Measurements from ENCODE around the gene TIMP3. TPM values are rescaled to one million over a fixed set of nuclear protein-coding genes. Genes with fewer than 3 reads are reported as not detected.

The TIMP3 gene
- polyA plus RNA-seq, 3 donors, result not detected

DNA sequence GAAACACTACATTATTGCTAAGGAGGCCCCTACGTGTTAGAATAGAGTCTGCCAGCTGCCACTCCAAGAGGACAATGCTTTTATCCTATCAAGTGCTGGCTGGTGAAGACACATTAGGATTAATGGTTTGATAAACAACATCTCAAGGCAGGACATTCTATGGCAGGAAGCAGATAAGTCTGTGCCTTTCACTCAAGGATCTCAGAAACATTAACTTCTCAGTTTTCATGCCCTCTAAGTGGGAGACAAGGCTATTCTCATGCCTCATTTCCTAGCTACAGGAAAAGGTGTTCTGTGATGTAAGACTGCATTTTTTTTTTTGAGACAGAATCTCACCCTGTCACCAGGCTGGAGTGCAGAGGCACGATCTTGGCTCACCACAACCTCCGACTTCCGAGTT, 23.5 kb upstream of the TIMP3 start:
- H3K36me3 Mint-ChIP-seq, result no peaks in the 10 kb centered on the region
- 57% methylated on average over 4 of the region's 4 CpGs for WGBS (ENCODE audit: insufficient coverage)
- TF ChIP-seq, protein P1, sequence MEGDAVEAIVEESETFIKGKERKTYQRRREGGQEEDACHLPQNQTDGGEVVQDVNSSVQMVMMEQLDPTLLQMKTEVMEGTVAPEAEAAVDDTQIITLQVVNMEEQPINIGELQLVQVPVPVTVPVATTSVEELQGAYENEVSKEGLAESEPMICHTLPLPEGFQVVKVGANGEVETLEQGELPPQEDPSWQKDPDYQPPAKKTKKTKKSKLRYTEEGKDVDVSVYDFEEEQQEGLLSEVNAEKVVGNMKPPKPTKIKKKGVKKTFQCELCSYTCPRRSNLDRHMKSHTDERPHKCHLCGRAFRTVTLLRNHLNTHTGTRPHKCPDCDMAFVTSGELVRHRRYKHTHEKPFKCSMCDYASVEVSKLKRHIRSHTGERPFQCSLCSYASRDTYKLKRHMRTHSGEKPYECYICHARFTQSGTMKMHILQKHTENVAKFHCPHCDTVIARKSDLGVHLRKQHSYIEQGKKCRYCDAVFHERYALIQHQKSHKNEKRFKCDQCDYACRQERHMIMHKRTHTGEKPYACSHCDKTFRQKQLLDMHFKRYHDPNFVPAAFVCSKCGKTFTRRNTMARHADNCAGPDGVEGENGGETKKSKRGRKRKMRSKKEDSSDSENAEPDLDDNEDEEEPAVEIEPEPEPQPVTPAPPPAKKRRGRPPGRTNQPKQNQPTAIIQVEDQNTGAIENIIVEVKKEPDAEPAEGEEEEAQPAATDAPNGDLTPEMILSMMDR (IDR thresholded peaks at IDR 0.05), result no peak
- H3K79me2 ChIP-seq (ENCODE audit: insufficient read depth, low read length), result no peaks in the 10 kb centered on the region
- no peak overlapping the region for H3K4me2 ChIP-seq (replicated peaks; ENCODE audit: extremely low read depth, low read length, poor library complexity, severe bottlenecking)
- H3K27me3 ChIP-seq (ENCODE audit: control insufficient read depth in 2 of 2, insufficient read depth in 2 of 2, low read length in 2 of 2), result no peaks in the 10 kb centered on the region
- H3K4me1 Mint-ChIP-seq, result peaks cover 10% of the 10 kb centered on the region
- H3K36me3 ChIP-seq (replicated peaks in 1 of 2; ENCODE audit: control insufficient read depth in 1 of 2, insufficient read depth in 2 of 2, low read length in 2 of 2), result no peaks in the 10 kb centered on the region
- peaks cover 2 to 9% (median 3%) of the 10 kb centered on the region in 3 donors for H3K27me3 Mint-ChIP-seq (ENCODE audit: low read depth in 3 of 3)
- H3K4me1 ChIP-seq (ENCODE audit: control insufficient read depth in 1 of 2, insufficient read depth in 2 of 2, low read length in 2 of 2), result peaks cover 0 to 4% of the 10 kb centered on the region in 2 donors
- no peak overlapping the region for H3K27ac ChIP-seq (ENCODE audit: low read depth in 1 of 2, low read length in 2 of 2)
- no peaks in the 10 kb centered on the region for H3K9me3 ChIP-seq (replicated peaks in 1 of 2; ENCODE audit: control insufficient read depth in 1 of 2, insufficient read depth in 1 of 2, low read length in 2 of 2)
- intact Hi-C loops (cut with micrococcal nuclease), result no loop called here
- no peak overlapping the region for H3K9ac ChIP-seq (ENCODE audit: insufficient read depth, low read length, poor library complexity, severe bottlenecking)
- H3K4me3 ChIP-seq (replicated peaks in 1 of 3; ENCODE audit: low read depth in 2 of 3, low read length in 3 of 3), result no peak overlapping the region
- no peak overlapping the region for H3K27ac Mint-ChIP-seq
- DNase-seq, result no peak
- no peak overlapping the region for H3K4me3 Mint-ChIP-seq
- H2AFZ ChIP-seq (ENCODE audit: insufficient read depth, low read depth, low read length, poor library complexity, severe bottlenecking), result no peak overlapping the region
- H4K20me1 ChIP-seq (ENCODE audit: insufficient read depth, low read length), result no peaks in the 10 kb centered on the region
- H3K9me3 Mint-ChIP-seq, result peaks cover 0 to 7% (median 0%) of the 10 kb centered on the region in 7 donors

DNA sequence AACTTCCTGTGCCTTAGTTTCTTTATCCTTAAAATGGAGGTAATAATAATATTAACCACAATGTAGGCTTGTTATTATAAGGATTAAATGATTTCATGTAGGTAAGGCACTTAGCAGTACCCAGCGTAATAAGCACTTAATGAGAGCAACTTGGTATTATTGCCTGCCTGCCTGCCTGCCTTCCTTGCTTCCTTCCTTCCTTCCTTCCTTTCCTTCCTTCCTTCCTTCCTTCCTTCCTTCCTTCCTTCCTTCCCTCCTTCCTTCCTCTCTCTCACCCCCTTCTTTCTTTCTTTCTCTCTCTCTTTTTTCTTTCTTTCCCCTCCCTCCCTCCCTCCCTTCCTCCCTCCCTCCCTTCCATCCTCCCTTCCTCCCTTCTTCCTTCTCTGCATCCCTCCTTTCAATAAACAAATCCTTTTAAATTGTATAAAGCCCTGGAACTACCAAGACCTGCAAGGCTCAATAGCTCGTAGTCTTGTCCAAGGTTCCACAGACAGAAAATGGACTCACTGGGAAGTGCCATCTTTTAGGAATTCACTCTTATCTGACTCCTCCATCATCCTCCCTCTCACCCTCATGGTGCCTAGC, 20.7 kb upstream of the TIMP3 start:
- TF ChIP-seq, protein P1 (IDR thresholded peaks at IDR 0.05), result no peak
- Histone ChIP-seq H4K20me1 (ENCODE audit: insufficient read depth, low read length) (no peaks in the 10 kb centered on the region), H3K27me3 (ENCODE audit: control insufficient read depth in 2 of 2, insufficient read depth in 2 of 2, low read length in 2 of 2) (no peaks in the 10 kb centered on the region), H3K4me1 (ENCODE audit: control insufficient read depth in 1 of 2, insufficient read depth in 2 of 2, low read length in 2 of 2) (peaks cover 0 to 4% of the 10 kb centered on the region in 2 donors), H3K79me2 (ENCODE audit: insufficient read depth, low read length) (no peaks in the 10 kb centered on the region), H3K27ac (ENCODE audit: low read depth in 1 of 2, low read length in 2 of 2) (no peak overlapping the region), H3K9me3 (replicated peaks in 1 of 2; ENCODE audit: control insufficient read depth in 1 of 2, insufficient read depth in 1 of 2, low read length in 2 of 2) (no peaks in the 10 kb centered on the region), H3K9ac (ENCODE audit: insufficient read depth, low read length, poor library complexity, severe bottlenecking) (no peak overlapping the region), H3K36me3 (replicated peaks in 1 of 2; ENCODE audit: control insufficient read depth in 1 of 2, insufficient read depth in 2 of 2, low read length in 2 of 2) (no peaks in the 10 kb centered on the region), H3K4me3 (replicated peaks in 1 of 3; ENCODE audit: low read depth in 2 of 3, low read length in 3 of 3) (no peak overlapping the region), H2AFZ (ENCODE audit: insufficient read depth, low read depth, low read length, poor library complexity, severe bottlenecking) (no peak overlapping the region), H3K4me2 (replicated peaks; ENCODE audit: extremely low read depth, low read length, poor library complexity, severe bottlenecking) (no peak overlapping the region)
- H3K36me3 Mint-ChIP-seq, result no peaks in the 10 kb centered on the region
- peaks cover 0 to 5% (median 0%) of the 10 kb centered on the region in 7 donors for H3K9me3 Mint-ChIP-seq
- 100% methylated on average over 1 of the region's 2 CpGs for WGBS (ENCODE audit: insufficient coverage)
- peak overlapping the region in 1 of 7 donors; percentile 73 for H3K27ac Mint-ChIP-seq
- no peak overlapping the region for H3K4me3 Mint-ChIP-seq
- peaks cover 2 to 9% (median 3%) of the 10 kb centered on the region in 3 donors for H3K27me3 Mint-ChIP-seq (ENCODE audit: low read depth in 3 of 3)
- intact Hi-C loops (cut with micrococcal nuclease), result no loop called here
- H3K4me1 Mint-ChIP-seq, result peaks cover 10% of the 10 kb centered on the region
- no peak for DNase-seq
